ENCODE results near the gene ZNF330. TPM values are rescaled to one million over a fixed set of nuclear protein-coding genes. Genes with fewer than 3 reads are reported as not detected.

ZNF330 gene
- total and polyA plus RNA-seq, 10 of the 15 experiments (the other 5 are each of a cell fraction or from before 2014, with no cell fraction given), result 31.3 to 57.6 (median 44.3) TPM

DNA sequence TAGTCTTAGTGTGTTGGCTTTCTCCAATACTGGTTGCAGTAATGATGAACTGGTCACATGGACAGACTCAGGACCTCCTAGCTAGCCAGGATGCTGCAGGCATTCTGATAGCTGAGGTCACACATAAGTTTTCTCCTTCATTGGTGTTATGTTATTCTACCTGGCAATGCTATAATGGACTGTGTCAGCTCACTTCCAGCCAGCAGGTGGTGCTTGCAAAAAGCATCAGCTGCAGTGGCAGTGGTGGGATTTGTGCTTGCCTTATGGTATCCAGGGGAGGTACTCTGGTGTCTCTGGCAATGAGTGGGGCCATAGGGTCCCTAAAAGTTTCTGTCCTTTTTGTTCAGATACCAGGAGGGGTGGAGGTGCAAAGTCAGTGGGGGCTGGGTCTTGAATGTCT, 33.6 kb downstream of the ZNF330 start:
- H3K27me3 ChIP-seq (replicated peaks in 1 of 2; ENCODE audit: control insufficient read depth in 2 of 2, insufficient read depth in 2 of 2, low read length in 1 of 2), result no peaks in the 10 kb centered on the region; a peak in 1 of 4 replicates
- ATAC-seq (peak; percentile 58), FAIRE-seq (no peak), DNase-seq (ENCODE audit: low read depth, low spot score) (no peak)
- RAD21 ChIA-PET (ENCODE audit: unreplicated experiment), result no interaction called here
- no peaks in the 10 kb centered on the region for H3K9me3 ChIP-seq (replicated peaks; ENCODE audit: control insufficient read depth, insufficient read depth, low read length)
- POLR2A ChIA-PET, result no interaction called here
- no peak overlapping the region for H3K9ac ChIP-seq (ENCODE audit: control insufficient read depth, insufficient read depth, low read length)
- no peak overlapping the region for H3K27ac ChIP-seq (ENCODE audit: control insufficient read depth, insufficient read depth)
- SMC1A ChIA-PET (ENCODE audit: uncharacterized antibody, unreplicated experiment), result interaction anchor here (0.6 kb wide), 1 partner anchor 41 kb away, joined by 3 read pairs; no protein-coding TSS in a partner anchor
- TF ChIP-seq CTCF (IDR thresholded peaks at IDR 0.05 in 2 of 3, conservative IDR thresholded peaks at IDR 0.05 in 1 of 3; ENCODE audit: control insufficient read depth in 2 of 3, extremely low read depth in 1 of 3, insufficient read depth in 1 of 3, low read depth in 3 of 3, low read length in 3 of 3) (peak in 1 of 3 experiments; percentile 11; a peak in 2 of 6 replicates), NBN (IDR thresholded peaks at IDR 0.05) (no peak), RAD21 (IDR thresholded peaks at IDR 0.05; ENCODE audit: insufficient read depth, low read depth, low read length) (peak; percentile 35), STAT3 (IDR thresholded peaks at IDR 0.05; ENCODE audit: low read depth, low read length) (no peak), CBX5 (IDR thresholded peaks at IDR 0.05; ENCODE audit: low read depth) (no peak), POLR2AphosphoS5 (IDR thresholded peaks at IDR 0.05; ENCODE audit: low read length) (no peak), MAX (IDR thresholded peaks at IDR 0.05; ENCODE audit: low read depth, low read length) (no peak), MEF2B (IDR thresholded peaks at IDR 0.05; ENCODE audit: partially characterized antibody, poor library complexity, severe bottlenecking) (no peak)
- TF ChIP-seq, protein P1, sequence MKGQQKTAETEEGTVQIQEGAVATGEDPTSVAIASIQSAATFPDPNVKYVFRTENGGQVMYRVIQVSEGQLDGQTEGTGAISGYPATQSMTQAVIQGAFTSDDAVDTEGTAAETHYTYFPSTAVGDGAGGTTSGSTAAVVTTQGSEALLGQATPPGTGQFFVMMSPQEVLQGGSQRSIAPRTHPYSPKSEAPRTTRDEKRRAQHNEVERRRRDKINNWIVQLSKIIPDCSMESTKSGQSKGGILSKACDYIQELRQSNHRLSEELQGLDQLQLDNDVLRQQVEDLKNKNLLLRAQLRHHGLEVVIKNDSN (IDR thresholded peaks at IDR 0.05; ENCODE audit: borderline replicate concordance, extremely low read length, insufficient read depth, low read depth, low read length), result no peak
- no peaks in the 10 kb centered on the region for H3K36me3 ChIP-seq (ENCODE audit: control insufficient read depth in 2 of 2, insufficient read depth in 2 of 2, low read length in 1 of 2)
- H3K79me2 ChIP-seq (ENCODE audit: control insufficient read depth, insufficient read depth, low read length), result no peaks in the 10 kb centered on the region
- no TSS peak for BruUV-seq (replicated peaks)
- no peak overlapping the region for H2AFZ ChIP-seq (ENCODE audit: control insufficient read depth, low read depth, low read length)
- H3K4me1 ChIP-seq (ENCODE audit: control insufficient read depth, insufficient read depth, low read length), result no peaks in the 10 kb centered on the region
- no peak overlapping the region for H3K4me2 ChIP-seq (ENCODE audit: control insufficient read depth, insufficient read depth)
- H3K4me3 ChIP-seq, result no peak overlapping the region
- in situ Hi-C loops (cut with MboI) (no loop called here), intact Hi-C loops (cut with micrococcal nuclease; ENCODE audit: unreplicated experiment) (no loop called here)
- H4K20me1 ChIP-seq (ENCODE audit: control insufficient read depth, insufficient read depth), result no peaks in the 10 kb centered on the region
- CTCF ChIA-PET, result interaction anchor here (1.1 to 1.5 kb wide), 2 partner anchors 11 to 18 kb away, joined by 3 read pairs; no protein-coding TSS in a partner anchor

All from GM12878 (cell line).